ENCODE data around the gene STYXL2.

DNA sequence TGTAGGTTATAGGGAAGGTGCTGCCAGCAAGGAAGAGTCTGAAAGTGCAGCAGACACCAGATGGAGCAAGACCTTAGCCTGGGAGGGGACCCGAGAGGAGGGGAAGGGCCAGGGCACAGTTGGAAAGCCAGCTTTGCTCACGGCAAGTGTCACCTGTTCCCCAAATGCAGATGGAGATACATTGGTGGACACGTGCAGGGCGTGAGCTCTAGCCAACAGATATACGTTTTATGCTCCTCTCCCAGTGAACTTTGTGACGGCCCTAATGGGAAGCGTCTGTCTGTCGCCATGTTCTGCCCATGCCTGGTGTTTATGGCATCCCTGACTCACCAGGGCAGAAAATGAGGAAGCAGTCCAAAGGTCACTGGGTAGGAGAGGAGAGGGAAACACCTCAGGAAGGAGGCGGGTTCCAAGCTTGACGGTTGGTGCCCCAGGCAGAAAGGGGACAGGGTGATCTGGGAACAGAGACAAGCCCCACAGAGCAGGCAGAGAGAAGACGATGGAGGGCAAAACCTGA lies 11.3 kb upstream of the STYXL2 start:
- TF ChIP-seq, protein P1, sequence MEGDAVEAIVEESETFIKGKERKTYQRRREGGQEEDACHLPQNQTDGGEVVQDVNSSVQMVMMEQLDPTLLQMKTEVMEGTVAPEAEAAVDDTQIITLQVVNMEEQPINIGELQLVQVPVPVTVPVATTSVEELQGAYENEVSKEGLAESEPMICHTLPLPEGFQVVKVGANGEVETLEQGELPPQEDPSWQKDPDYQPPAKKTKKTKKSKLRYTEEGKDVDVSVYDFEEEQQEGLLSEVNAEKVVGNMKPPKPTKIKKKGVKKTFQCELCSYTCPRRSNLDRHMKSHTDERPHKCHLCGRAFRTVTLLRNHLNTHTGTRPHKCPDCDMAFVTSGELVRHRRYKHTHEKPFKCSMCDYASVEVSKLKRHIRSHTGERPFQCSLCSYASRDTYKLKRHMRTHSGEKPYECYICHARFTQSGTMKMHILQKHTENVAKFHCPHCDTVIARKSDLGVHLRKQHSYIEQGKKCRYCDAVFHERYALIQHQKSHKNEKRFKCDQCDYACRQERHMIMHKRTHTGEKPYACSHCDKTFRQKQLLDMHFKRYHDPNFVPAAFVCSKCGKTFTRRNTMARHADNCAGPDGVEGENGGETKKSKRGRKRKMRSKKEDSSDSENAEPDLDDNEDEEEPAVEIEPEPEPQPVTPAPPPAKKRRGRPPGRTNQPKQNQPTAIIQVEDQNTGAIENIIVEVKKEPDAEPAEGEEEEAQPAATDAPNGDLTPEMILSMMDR (conservative IDR thresholded peaks at IDR 0.05; ENCODE audit: low read depth, low read length), result no peak
- TF ChIP-seq POLR2A (IDR thresholded peaks at IDR 0.05; ENCODE audit: low read depth, low read length) (no peak), RAD21 (IDR thresholded peaks at IDR 0.05; ENCODE audit: low read length) (no peak), CEBPB (IDR thresholded peaks at IDR 0.05; ENCODE audit: low read depth, low read length) (no peak), RFX5 (IDR thresholded peaks at IDR 0.05; ENCODE audit: low read depth, low read length) (no peak), BHLHE40 (IDR thresholded peaks at IDR 0.05; ENCODE audit: low read depth, low read length) (no peak), RCOR1 (IDR thresholded peaks at IDR 0.05; ENCODE audit: insufficient replicate concordance, low read length) (no peak)
- TF ChIP-seq, protein P2, sequence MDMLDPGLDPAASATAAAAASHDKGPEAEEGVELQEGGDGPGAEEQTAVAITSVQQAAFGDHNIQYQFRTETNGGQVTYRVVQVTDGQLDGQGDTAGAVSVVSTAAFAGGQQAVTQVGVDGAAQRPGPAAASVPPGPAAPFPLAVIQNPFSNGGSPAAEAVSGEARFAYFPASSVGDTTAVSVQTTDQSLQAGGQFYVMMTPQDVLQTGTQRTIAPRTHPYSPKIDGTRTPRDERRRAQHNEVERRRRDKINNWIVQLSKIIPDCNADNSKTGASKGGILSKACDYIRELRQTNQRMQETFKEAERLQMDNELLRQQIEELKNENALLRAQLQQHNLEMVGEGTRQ (IDR thresholded peaks at IDR 0.05; ENCODE audit: low read depth, low read length), result no peak
- TF ChIP-seq, protein P3, sequence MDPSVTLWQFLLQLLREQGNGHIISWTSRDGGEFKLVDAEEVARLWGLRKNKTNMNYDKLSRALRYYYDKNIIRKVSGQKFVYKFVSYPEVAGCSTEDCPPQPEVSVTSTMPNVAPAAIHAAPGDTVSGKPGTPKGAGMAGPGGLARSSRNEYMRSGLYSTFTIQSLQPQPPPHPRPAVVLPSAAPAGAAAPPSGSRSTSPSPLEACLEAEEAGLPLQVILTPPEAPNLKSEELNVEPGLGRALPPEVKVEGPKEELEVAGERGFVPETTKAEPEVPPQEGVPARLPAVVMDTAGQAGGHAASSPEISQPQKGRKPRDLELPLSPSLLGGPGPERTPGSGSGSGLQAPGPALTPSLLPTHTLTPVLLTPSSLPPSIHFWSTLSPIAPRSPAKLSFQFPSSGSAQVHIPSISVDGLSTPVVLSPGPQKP (IDR thresholded peaks at IDR 0.05; ENCODE audit: borderline replicate concordance, low read depth, low read length), result no peak

All from IMR-90 (cell line).